Loucy (cell line): ENCODE data around the gene RGS19.
A peak's percentile ranks its signal among the peaks of the same experiment; 100 is the strongest.

ENCODE experiments used
- H2AFZ ChIP-seq: fragments of 200-600 bp; sonication (generic); 2 replicates; pipeline ENCODE4 v1.6.0; 2016; ENCODE audit warnings: antibody characterized with exemption, mild to moderate bottlenecking, low read length, moderate library complexity
- H3F3A ChIP-seq: fragments of 200-600 bp; 2 replicates; pipeline ENCODE4 v1.6.0; 2016; ENCODE audit warnings: antibody characterized with exemption, low read depth, mild to moderate bottlenecking
- H3K27me3 ChIP-seq: fragments of 200-600 bp; sonication (generic); 2 replicates; pipeline ENCODE4 v1.6.1; 2014; ENCODE audit warnings: low read length, mild to moderate bottlenecking; ENCODE audit not compliant: insufficient read depth, poor library complexity, severe bottlenecking
- H3K36me3 ChIP-seq: fragments of 200-600 bp; sonication (generic); 2 replicates; pipeline ENCODE4 v1.6.1; 2016; ENCODE audit warnings: low read length; ENCODE audit not compliant: insufficient read depth
- H3K4me1 ChIP-seq: fragments of 200-600 bp; sonication (generic); 2 replicates; pipeline ENCODE4 v1.5.1; 2014; ENCODE audit warnings: low read length, mild to moderate bottlenecking; ENCODE audit not compliant: insufficient read depth, poor library complexity, severe bottlenecking
- H3K4me2 ChIP-seq: fragments of 200-600 bp; sonication (generic); 2 replicates; pipeline ENCODE4 v1.6.0; 2014; ENCODE audit warnings: antibody characterized with exemption, low read length, low read depth, mild to moderate bottlenecking; ENCODE audit not compliant: poor library complexity, severe bottlenecking
- H3K4me3 ChIP-seq: fragments of 200-600 bp; sonication (generic); 2 replicates; pipeline ENCODE4 v1.5.1; 2014; ENCODE audit warnings: low read length, mild to moderate bottlenecking, mixed read lengths; ENCODE audit not compliant: poor library complexity, severe bottlenecking
- H3K79me2 ChIP-seq: fragments of 200-600 bp; sonication (generic); 2 replicates; pipeline ENCODE4 v1.6.1; 2014; ENCODE audit warnings: low read length; ENCODE audit not compliant: insufficient read depth
- H3K9ac ChIP-seq: fragments of 200-600 bp; sonication (generic); 2 replicates; pipeline ENCODE4 v1.6.0; 2014; ENCODE audit warnings: mild to moderate bottlenecking, low read depth, low read length, moderate library complexity; ENCODE audit not compliant: poor library complexity, severe bottlenecking
- H3K9me2 ChIP-seq: fragments of 200-600 bp; sonication (generic); replicated peaks from 2 replicates; pipeline ENCODE4 v1.6.1; 2016; ENCODE audit warnings: low read depth, low read length, mixed read lengths
- H3K9me3 ChIP-seq: fragments of 200-600 bp; sonication (generic); 2 replicates; pipeline ENCODE4 v1.6.1; 2014; ENCODE audit warnings: mild to moderate bottlenecking, antibody characterized with exemption, low read length, low read depth; ENCODE audit not compliant: insufficient read depth
- H4K20me1 ChIP-seq: fragments of 200-600 bp; sonication (generic); 2 replicates; pipeline ENCODE4 v1.6.0; 2014; ENCODE audit warnings: antibody characterized with exemption, low read length, mild to moderate bottlenecking; ENCODE audit not compliant: insufficient read depth, poor library complexity, severe bottlenecking
- CTCF ChIP-seq: fragments of 200-600 bp; sonication (generic); conservative IDR thresholded peaks from 2 replicates; pipeline ENCODE4 v1.5.1; 2014; ENCODE audit warnings: mild to moderate bottlenecking, antibody characterized with exemption, low read length
- EZH2phosphoT487 ChIP-seq: fragments of 200-600 bp; IDR thresholded peaks from 2 replicates; pipeline ENCODE4 v1.6.1; 2018; ENCODE audit warnings: antibody characterized with exemption, mild to moderate bottlenecking, moderate library complexity, borderline replicate concordance

Gene RGS19

GRCh38 chr20:64065062-64065973 is 14.0 kb downstream of the RGS19 start:
- Histone ChIP-seq H3K4me1 (peaks cover 60% of the 10 kb centered on the region), H3K27me3 (no peaks in the 10 kb centered on the region), H3K9me3 (no peaks in the 10 kb centered on the region), H3K9ac (peak overlapping the region; percentile 94), H3K4me2 (peak overlapping the region; percentile 83), H3K36me3 (no peaks in the 10 kb centered on the region), H3F3A (no peaks in the 10 kb centered on the region), H2AFZ (no peak overlapping the region), H3K79me2 (peaks cover 15% of the 10 kb centered on the region; the same call in 1 of the 2 replicates), H3K9me2 (no peaks in the 10 kb centered on the region), H4K20me1 (no peaks in the 10 kb centered on the region), H3K4me3 (no peak overlapping the region)
- TF ChIP-seq CTCF (no peak), EZH2phosphoT487 (no peak)

GRCh38 chr20:64064145-64064698 is 15.1 kb downstream of the RGS19 start:
- H3K4me3 ChIP-seq = peak overlapping the region; percentile 95
- H3F3A ChIP-seq = no peaks in the 10 kb centered on the region
- TF ChIP-seq EZH2phosphoT487 (no peak), CTCF (no peak)
- peaks cover 57% of the 10 kb centered on the region for H3K4me1 ChIP-seq
- no peaks in the 10 kb centered on the region for H3K9me3 ChIP-seq
- H3K9ac ChIP-seq = peak overlapping the region; percentile 94
- H3K9me2 ChIP-seq = no peaks in the 10 kb centered on the region
- H4K20me1 ChIP-seq = no peaks in the 10 kb centered on the region
- H3K4me2 ChIP-seq = peak overlapping the region; percentile 83
- H2AFZ ChIP-seq = no peak overlapping the region
- no peaks in the 10 kb centered on the region for H3K36me3 ChIP-seq
- H3K79me2 ChIP-seq = peaks cover 15% of the 10 kb centered on the region; the same call in 1 of the 2 replicates
- no peaks in the 10 kb centered on the region for H3K27me3 ChIP-seq

- no peaks in the 10 kb centered on the region for H3K9me3 ChIP-seq
- peaks cover 51% of the 10 kb centered on the region for H3K4me1 ChIP-seq
- no peaks in the 10 kb centered on the region for H3F3A ChIP-seq
- peak overlapping the region; percentile 83 for H3K4me2 ChIP-seq
- peaks cover 15% of the 10 kb centered on the region; the same call in 1 of the 2 replicates for H3K79me2 ChIP-seq
- TF ChIP-seq CTCF (no peak), EZH2phosphoT487 (no peak)
- no peaks in the 10 kb centered on the region for H4K20me1 ChIP-seq
- H3K36me3 ChIP-seq = no peaks in the 10 kb centered on the region
- H2AFZ ChIP-seq = peak overlapping the region; percentile 91
- peak overlapping the region; percentile 94 for H3K9ac ChIP-seq
- no peaks in the 10 kb centered on the region for H3K9me2 ChIP-seq
- H3K27me3 ChIP-seq = no peaks in the 10 kb centered on the region
- peak overlapping the region; percentile 95 for H3K4me3 ChIP-seq
Measured at GRCh38 chr20:64063389-64064144, 15.8 kb downstream of the RGS19 start.
